Liver (tissue), 9 donors: ENCODE results near the gene MCF2L2. TPM values are rescaled to one million over a fixed set of nuclear protein-coding genes. Genes with fewer than 3 reads are reported as not detected.

Source experiments
- DNase-seq: peaks from one replicate; pipeline ENCODE4 v3.0.0-alpha.2; 2017; ENCODE audit warnings: low spot score
- H3K27ac ChIP-seq, 2 donors: one replicate each; pipeline ENCODE4 v1.7.0; 2013; ENCODE audit warnings: inconsistent platforms in 2 of 2, low read length in 2 of 2, control low read depth in 1 of 2, low read depth in 1 of 2, mild to moderate bottlenecking in 1 of 2
- H3K27me3 ChIP-seq, 4 donors: one replicate each; pipeline versions ENCODE4 v1.6.1 to v1.7.0; 2013; ENCODE audit warnings: low read length in 3 of 4, inconsistent platforms in 1 of 4, mild to moderate bottlenecking in 1 of 4, moderate library complexity in 1 of 4; ENCODE audit not compliant: control insufficient read depth in 4 of 4, insufficient read depth in 4 of 4
- H3K36me3 ChIP-seq, 4 donors: one replicate each; pipeline versions ENCODE4 v1.6.1 to v1.7.0; 2013; ENCODE audit warnings: low read length in 3 of 4, mild to moderate bottlenecking in 3 of 4, low read depth in 1 of 4, moderate library complexity in 1 of 4; ENCODE audit not compliant: control insufficient read depth in 4 of 4, insufficient read depth in 3 of 4
- H3K4me1 ChIP-seq, 4 donors: one replicate each; pipeline versions ENCODE4 v1.6.1 to v1.7.0; 2013; ENCODE audit warnings: low read length in 3 of 4, mild to moderate bottlenecking in 3 of 4, moderate library complexity in 1 of 4; ENCODE audit not compliant: control insufficient read depth in 4 of 4, insufficient read depth in 4 of 4
- H3K4me3 ChIP-seq, 3 donors: one replicate each; pipeline versions ENCODE4 v1.6.1 to v1.7.0; 2013; ENCODE audit warnings: low read length in 3 of 3, control low read depth in 1 of 3, low read depth in 1 of 3, mild to moderate bottlenecking in 1 of 3
- H3K9ac ChIP-seq, 2 donors: one replicate each; pipeline ENCODE4 v1.7.0; 2013; ENCODE audit warnings: low read length in 2 of 2, mild to moderate bottlenecking in 2 of 2, moderate library complexity in 2 of 2, control low read depth in 1 of 2, low read depth in 1 of 2
- H3K9me3 ChIP-seq, 4 donors: one replicate each; pipeline versions ENCODE4 v1.6.1 to v1.7.0; 2013; ENCODE audit warnings: low read length in 3 of 4; ENCODE audit not compliant: control insufficient read depth in 4 of 4
- ATF3 ChIP-seq: IDR thresholded peaks from 2 replicates; pipeline ENCODE4 v1.6.1; 2016; ENCODE audit warnings: antibody characterized with exemption
- CTCF ChIP-seq: fragments of 150-350 bp; IDR thresholded peaks from 2 replicates; pipeline ENCODE4 v1.5.1; 2017; ENCODE audit warnings: improper control_type of control experiment, low read depth, low read length; ENCODE audit not compliant: missing input control
- EGR1 ChIP-seq, 2 donors: IDR thresholded peaks; 2 replicates each; pipeline ENCODE4 v1.6.1; 2016 to 2018; ENCODE audit warnings: antibody characterized with exemption in 2 of 2, low read depth in 2 of 2
- FOXA1 ChIP-seq: IDR thresholded peaks from 2 replicates; pipeline ENCODE4 v1.6.1; 2016; ENCODE audit warnings: antibody characterized with exemption
- FOXA2 ChIP-seq: IDR thresholded peaks from 2 replicates; pipeline ENCODE4 v1.6.1; 2016; ENCODE audit warnings: antibody characterized with exemption
- GABPA ChIP-seq, 2 donors: IDR thresholded peaks in 1 of 2; conservative IDR thresholded peaks in 1 of 2; 2 replicates each; pipeline ENCODE4 v1.6.1; 2016; ENCODE audit warnings: antibody characterized with exemption in 2 of 2, mild to moderate bottlenecking in 1 of 2, moderate library complexity in 1 of 2
- HNF4A ChIP-seq, 2 donors: conservative IDR thresholded peaks; 2 replicates each; pipeline ENCODE4 v1.6.1; 2016; ENCODE audit warnings: antibody characterized with exemption in 2 of 2, mild to moderate bottlenecking in 2 of 2
- HNF4G ChIP-seq: IDR thresholded peaks from 2 replicates; pipeline ENCODE4 v1.6.1; 2016; ENCODE audit warnings: antibody characterized with exemption
- JUND ChIP-seq, 2 donors: IDR thresholded peaks; 2 replicates each; pipeline ENCODE4 v1.6.1; 2016; ENCODE audit warnings: antibody characterized with exemption in 2 of 2
- MAX ChIP-seq: IDR thresholded peaks from 2 replicates; pipeline ENCODE4 v1.6.1; 2016; ENCODE audit warnings: antibody characterized with exemption
- NR2F2 ChIP-seq: IDR thresholded peaks from 2 replicates; pipeline ENCODE4 v1.6.1; 2016; ENCODE audit warnings: antibody characterized with exemption
- RAD21 ChIP-seq, 2 donors: IDR thresholded peaks; 2 replicates each; pipeline ENCODE4 v1.6.1; 2016; ENCODE audit warnings: antibody characterized with exemption in 2 of 2, mild to moderate bottlenecking in 2 of 2
- REST ChIP-seq: IDR thresholded peaks from 2 replicates; pipeline ENCODE4 v1.6.1; 2016; ENCODE audit warnings: antibody characterized with exemption, mild to moderate bottlenecking
- RXRA ChIP-seq, 2 donors: IDR thresholded peaks; 2 replicates each; pipeline ENCODE4 v1.6.1; 2017 to 2018; ENCODE audit warnings: antibody characterized with exemption in 2 of 2, mild to moderate bottlenecking in 1 of 2
- SP1 ChIP-seq: IDR thresholded peaks from 2 replicates; pipeline ENCODE4 v1.6.1; 2018; ENCODE audit warnings: antibody characterized with exemption, mild to moderate bottlenecking
- TAF1 ChIP-seq: conservative IDR thresholded peaks from 2 replicates; pipeline ENCODE4 v1.6.1; 2016; ENCODE audit warnings: antibody characterized with exemption, mild to moderate bottlenecking
- YY1 ChIP-seq: IDR thresholded peaks from 2 replicates; pipeline ENCODE4 v1.6.1; 2016; ENCODE audit warnings: antibody characterized with exemption, mild to moderate bottlenecking
- ZBTB33 ChIP-seq: IDR thresholded peaks from 2 replicates; pipeline ENCODE4 v1.6.1; 2016; ENCODE audit warnings: antibody characterized with exemption
- WGBS: extraction: QIAGEN DNeasy Blood & Tissue Kit; methylation state at CpG from one replicate; pipeline ENCODE4 v1.1.7; 2013; 5-methylcytosine and 5-hydroxymethylcytosine counted together
- polyA plus RNA-seq, 2 donors: library from polyadenylated mRNA; stranded (reverse) in 1 of 2; unstranded in 1 of 2; fragments of 200-250 nt in 1 of 2; fragments of >200 nt in 1 of 2; fragmentation: Nextera tagmentation in 1 of 2; extraction: Ambion mirVana in 1 of 2; gene quantifications; one replicate each; pipeline versions ENCODE4 v1.2.1 to v1.2.3, GENCODE V29; 2013 to 2015
- total RNA-seq, 2 donors: library from RNA; depleted of rRNA; stranded (reverse); fragments of >200 nt; gene quantifications; one replicate each; pipeline ENCODE4 v1.2.3, GENCODE V29; 2014
- donor health status: healthy.
- donor health status: healthy.
- donor health status: healthy.
- donor health status: healthy.
- donor health status: healthy.

The MCF2L2 gene
- total and polyA plus RNA-seq, 4 donors, result 0.02 to 0.47 (median 0.17) TPM; not detected in 1

- 83% methylated on average over 3 of the region's 3 CpGs for WGBS
- Histone ChIP-seq H3K9ac (no peak overlapping the region), H3K27me3 (no peaks in the 10 kb centered on the region), H3K36me3 (no peaks in the 10 kb centered on the region), H3K9me3 (no peaks in the 10 kb centered on the region), H3K4me3 (no peak overlapping the region), H3K4me1 (no peaks in the 10 kb centered on the region), H3K27ac (no peak overlapping the region)
- TF ChIP-seq TAF1, result no peak
- no peak for TF ChIP-seq FOXA1
- TF ChIP-seq MAX, result no peak
- no peak for TF ChIP-seq RXRA (IDR thresholded peaks at IDR 0.05)
- no peak for TF ChIP-seq SP1
- no peak for TF ChIP-seq REST
- no peak for TF ChIP-seq FOXA2
- TF ChIP-seq HNF4G, result no peak
- TF ChIP-seq EGR1 (IDR thresholded peaks at IDR 0.05; ENCODE audit: low read depth in 2 of 2), result no peak
- no peak for TF ChIP-seq NR2F2
- no peak for TF ChIP-seq JUND (IDR thresholded peaks at IDR 0.05)
- no peak for TF ChIP-seq GABPA (IDR thresholded peaks at IDR 0.05 in 1 of 2, conservative IDR thresholded peaks at IDR 0.05 in 1 of 2)
- TF ChIP-seq YY1, result no peak
- no peak for TF ChIP-seq CTCF
- no peak for TF ChIP-seq RAD21 (IDR thresholded peaks at IDR 0.05)
- TF ChIP-seq ZBTB33, result no peak
- TF ChIP-seq ATF3, result no peak
- TF ChIP-seq HNF4A (conservative IDR thresholded peaks at IDR 0.05), result no peak
- no peak for DNase-seq
Measured at GRCh38 chr3:183411216-183411922, 17.1 kb downstream of the MCF2L2 start.
